Measurements from ENCODE around the gene TNNI3K.
A peak's percentile ranks its signal among the peaks of the same experiment; 100 is the strongest.

Gene TNNI3K

DNA sequence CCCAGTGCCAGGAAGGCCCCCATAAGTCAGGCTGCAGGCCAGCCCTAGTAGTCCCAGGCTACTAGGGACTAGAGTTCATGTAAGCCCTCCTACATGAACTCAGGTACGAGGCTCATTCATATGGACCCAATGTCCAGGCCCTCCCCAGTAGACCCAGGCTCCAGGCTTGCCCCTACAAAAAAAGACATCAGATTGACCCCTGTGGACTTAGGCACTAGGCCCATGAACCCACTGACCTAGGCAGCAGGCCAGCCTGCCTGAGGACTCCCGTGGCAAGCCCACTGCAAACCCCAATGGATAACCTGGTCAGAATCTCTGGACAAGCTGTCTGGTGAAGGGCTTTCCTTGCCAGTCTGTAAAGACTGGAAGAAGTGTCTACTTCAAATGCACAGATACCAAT is 51.2 kb downstream of the TNNI3K start:
- DNase-seq (ENCODE audit: low spot score) = no peak

DNA sequence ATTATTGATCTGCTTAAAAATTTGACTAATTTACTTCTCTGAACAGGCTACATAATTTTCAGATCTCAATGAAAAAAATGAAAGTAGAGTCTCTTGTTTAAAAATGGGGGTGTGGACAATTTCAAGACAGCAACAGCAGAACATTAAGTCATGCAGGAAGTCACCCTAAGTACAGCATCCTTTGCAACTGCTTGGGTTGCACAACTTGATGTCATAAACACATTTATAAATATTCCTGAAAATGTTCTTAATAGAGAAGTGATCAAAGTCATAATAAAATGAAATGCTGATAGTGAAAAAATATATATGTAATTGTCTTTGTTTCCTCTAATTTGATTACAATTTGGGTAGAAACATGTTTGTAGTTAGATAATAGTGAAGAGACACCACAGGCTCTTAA is 79.3 kb downstream of the TNNI3K start:
- DNase-seq (ENCODE audit: low spot score) = no peak

DNA sequence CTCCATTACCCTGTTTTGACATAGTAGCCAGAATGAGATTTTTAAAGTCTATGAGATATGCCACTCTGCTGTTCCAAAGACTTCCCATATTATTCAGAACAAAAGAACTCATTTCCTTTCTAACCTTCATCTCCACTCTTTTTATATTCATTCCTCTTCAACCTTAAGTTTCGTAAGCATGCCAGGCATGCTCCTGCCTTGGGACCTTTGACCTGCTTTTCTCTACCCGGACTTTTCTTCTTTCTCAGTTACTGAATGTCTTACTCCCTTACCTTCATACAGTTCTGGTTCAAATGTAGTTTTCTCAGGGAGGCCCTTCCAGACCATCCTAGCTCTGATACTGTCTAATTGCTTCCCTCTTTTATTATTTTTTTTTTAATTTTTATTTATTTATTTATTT is 81.1 kb downstream of the TNNI3K start:
- DNase-seq (ENCODE audit: low spot score) = no peak

DNA sequence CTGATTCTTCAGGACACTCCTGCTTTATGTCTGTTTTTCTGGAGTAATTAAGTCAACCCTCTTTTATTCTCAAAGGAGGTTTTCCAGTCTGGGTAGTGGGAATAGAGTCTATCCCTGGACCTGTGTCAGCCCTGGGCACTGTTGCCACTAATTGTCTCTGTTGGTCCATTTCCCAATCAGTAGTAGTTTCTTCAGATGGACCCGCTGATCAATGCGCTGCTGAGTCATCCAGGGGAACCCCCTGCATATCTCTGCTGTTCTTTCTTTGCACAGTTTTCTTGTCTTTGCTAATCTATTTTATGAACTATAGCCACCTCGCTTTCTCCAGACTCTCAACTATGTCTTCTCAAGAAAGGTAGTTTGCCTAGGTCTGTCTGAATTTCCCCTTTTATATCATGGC is 82.5 kb downstream of the TNNI3K start:
- DNase-seq (ENCODE audit: low spot score) = no peak

DNA sequence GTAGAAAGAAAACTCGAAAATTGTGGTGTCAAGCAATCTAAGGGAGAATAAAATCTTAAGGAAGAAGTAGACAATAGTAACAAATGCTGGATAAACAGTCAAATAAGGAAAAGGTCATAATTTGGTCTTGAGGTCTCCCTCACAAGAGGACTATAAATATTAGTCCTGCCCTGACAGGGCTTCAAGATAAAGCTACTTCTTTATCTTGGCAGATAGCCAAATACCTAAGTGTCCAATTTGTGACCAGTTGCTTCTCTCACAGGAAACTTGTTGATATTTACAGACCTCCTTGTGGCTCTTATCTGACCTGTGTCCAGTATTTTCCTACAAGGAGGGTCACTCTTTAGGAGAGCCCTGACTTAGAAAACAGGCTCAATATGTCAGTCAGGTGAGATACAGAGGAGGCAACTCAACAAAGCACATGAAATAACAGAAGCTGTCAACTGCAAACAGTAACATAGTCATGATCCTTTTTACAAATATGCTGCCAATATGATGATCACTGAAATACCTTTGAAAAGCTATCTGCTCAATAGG is 88.8 kb downstream of the TNNI3K start:
- no peak for DNase-seq (ENCODE audit: low spot score)

DNA sequence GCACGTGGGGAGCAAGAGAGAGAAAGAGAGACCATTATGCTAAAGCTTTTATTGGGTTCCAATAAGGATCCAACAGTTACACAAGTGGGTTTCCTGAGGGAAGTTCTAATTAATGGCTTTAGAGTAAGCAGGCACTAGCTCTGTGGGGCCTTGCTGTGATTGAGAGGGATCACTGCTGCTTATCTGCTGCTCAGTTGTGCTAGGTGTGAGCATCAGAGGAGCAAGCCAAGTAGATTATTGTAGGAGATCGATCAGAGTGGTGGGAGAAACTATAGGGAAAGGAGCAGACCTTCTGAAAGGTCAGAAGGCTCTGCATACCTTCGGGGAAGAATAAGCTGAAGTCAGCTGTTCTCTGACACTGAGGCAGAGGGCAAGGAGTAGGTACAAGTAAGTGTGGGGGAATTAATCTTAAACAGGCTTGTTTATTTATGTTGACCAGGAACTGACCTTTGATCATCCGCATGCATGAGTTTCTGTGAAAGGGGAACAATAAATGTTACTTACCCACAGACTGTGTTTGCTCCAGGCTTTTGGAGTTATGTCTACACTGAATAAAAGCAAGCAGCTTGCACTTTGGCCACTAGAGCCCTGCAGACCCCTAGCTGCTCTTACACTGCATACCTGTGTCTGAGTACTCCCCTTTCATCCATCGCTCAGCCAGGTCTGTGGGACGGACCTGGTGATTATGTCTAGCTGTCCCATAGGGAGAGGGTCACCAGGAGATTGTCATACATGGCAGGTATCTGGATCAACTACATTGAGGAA is 89.7 kb downstream of the TNNI3K start:
- DNase-seq (ENCODE audit: low spot score) = no peak

DNA sequence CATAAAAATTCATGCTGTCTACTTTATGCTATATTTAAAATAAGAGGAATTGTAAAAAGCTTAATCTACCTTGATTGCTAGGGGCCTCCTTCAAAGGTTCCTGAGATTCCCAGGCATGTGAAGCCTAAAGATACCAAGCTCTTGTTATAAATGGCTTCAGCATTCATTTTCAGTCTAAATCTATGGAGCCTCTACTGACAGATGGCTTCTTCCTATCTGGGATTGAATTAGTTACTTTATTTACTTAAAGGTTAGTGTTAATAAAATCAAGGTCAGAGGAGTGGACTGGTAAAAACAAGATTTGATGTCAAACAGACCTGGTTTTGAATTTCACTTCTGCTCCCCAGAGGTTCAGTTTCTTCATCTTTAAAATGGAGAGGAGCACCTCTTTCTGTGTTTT is 93.7 kb downstream of the TNNI3K start:
- DNase-seq (ENCODE audit: low spot score) = no peak

DNA sequence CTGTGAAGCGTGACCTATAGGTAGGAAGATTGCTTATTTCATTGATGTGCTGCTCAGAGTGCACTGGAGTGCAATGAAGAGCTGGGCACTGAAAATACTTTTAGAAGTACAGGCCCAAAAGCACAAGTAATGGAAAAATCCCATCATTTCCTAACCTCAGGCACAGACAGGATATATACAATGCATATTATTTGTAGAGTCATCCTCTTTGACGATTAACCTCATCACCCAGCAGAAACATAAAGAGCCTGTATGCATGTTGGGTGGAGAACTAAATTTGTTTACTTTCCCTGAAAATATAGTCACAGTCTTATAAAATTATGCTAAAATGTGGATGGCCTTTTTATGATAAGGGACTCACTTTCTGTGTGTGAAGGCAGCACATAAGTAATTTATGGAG is 98.1 kb downstream of the TNNI3K start:
- no peak for DNase-seq (ENCODE audit: low spot score)

DNA sequence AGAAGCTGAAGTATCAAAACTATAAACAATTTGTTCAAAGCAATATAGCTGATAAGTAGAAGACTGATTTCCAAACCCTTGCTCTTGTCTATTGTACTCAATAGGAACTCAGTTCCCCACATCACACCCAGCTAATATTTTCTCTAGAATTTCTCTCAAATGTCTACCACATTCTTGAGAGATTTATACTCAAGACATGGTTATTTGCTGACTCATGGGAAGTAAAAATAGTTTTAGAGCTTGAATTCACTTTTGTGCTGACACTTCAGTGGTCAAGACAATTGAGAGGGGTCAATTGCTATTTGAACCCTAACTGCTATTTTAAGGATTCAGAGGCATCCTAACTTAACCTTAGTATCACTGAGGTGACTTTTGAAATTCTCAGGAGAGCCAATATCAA is 99.0 kb downstream of the TNNI3K start:
- no peak for DNase-seq (ENCODE audit: low spot score)

DNA sequence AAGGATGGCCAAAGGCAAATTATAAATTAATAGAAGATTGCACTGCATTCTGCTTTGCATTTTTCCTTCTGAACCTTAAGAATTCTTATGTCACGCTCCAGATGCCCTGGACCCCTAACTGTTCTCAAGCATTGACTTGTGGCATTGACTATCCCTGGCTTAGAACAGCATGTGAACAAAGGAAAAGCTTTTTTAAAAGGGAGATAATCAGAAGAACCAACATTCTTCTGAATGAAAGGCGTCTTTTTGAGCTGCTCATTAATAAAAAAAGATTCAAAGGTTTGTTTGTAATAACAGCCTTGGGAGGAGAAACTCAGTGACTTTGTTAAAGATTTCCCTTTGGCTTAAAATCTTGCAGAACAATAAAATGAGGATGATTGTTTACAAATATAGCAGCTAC is 105.5 kb downstream of the TNNI3K start:
- DNase-seq (ENCODE audit: low spot score) = no peak

DNA sequence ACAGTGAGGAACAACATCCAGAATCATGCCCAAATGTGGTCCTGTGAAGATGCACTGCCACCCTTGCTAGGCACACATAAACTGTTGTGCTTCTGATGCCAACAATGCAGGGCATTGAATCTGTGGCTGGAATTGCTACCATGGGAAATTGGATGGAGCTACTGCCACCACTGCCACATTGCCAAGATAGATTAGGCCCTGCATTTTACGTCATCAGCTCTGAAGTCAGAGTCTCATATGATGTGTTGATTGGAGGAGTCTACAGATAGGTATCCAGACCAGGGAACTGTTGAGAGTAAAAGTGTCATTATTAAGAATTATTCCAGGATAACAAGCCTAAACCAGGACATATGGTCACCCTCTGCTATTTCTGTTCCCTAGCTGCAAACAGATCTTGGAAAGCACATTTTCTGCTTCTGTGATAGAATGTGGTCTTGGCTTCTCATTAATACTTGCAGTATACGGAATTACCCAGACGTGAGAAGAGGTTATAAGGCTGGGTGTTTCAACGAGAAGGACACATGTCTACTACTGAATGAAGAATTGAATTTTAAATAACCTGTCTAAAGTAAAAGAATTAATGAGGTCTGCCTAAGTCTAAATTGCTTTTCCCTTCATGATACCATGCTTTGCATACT is 106.6 kb downstream of the TNNI3K start:
- DNase-seq (ENCODE audit: low spot score) = no peak

DNA sequence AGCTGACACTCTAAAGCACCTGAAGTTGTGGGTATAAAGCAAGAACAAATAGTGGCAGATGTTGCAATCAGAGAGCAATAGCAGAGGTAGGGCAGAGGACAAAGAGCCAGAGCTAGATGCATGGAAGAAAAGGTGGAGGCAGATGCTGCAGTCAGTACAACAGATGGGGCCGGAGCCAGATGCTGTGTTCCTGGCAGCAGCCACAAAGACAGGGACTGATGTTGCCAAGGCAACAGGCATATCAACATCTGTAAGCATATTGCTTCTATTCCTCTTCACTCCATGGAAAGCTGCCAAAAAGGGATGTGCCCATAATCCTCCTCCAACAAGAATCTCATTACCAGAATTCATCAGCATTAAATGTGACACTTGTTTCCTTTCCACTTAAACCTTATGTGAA is 108.0 kb downstream of the TNNI3K start:
- DNase-seq (ENCODE audit: low spot score) = peak; percentile 7

DNA sequence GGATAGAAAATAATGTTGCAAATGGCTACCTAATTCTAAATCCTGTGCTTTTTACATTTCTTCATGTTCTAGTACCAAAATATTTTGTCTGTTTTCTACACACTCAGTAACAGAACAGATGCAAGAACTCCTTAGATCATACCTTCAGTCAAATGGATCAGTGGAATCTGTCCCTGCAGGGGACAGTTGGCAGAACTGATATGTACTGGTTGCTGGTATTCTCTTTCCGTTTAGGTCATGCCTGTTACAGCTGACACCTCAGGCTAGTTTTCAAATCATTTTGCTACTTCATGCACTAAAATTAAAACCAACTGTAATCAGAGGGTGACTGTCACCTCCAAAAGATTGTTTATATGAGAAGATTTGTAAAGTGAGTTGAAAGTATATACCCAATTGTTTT is 109.2 kb downstream of the TNNI3K start:
- DNase-seq (ENCODE audit: low spot score) = no peak

DNA sequence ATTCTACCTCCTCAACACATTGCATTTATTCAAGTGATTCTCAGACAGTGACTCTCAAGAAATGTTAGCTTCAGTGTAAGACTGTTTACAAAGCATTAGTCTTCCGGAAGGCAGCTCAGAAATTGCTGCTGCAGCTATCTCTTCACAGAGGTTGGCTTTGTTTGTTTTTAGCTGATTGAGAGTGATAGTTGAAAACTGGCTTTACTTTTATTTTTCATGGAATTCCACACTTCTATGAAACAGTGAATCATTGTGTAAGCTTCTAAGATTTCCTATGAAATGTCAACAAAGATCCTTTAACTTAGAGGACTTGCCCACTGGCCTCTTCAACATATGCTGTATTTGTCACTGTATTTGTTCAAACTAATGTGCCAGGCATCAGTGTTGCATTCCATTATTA is 121.3 kb downstream of the TNNI3K start:
- DNase-seq (ENCODE audit: low spot score) = no peak

DNA sequence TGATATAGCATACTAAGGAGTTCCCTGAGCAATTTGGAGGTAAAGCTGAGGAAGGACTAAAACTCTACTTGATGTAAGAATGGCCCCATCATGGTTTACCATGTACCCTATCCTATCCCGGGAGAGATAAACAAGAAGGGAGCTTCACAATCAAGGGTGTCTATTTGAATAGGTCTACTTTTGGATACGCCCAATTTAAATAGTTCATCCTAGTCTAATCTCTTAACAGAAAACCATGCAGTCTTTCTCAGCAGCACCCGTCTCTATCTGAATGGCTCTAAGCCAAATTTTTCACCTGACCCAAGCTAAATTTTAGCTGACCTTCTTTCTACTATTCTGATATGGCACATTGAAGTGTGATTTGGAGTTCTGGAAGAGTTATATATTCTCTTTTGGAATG is 122.0 kb downstream of the TNNI3K start:
- DNase-seq (ENCODE audit: low spot score) = no peak

DNA sequence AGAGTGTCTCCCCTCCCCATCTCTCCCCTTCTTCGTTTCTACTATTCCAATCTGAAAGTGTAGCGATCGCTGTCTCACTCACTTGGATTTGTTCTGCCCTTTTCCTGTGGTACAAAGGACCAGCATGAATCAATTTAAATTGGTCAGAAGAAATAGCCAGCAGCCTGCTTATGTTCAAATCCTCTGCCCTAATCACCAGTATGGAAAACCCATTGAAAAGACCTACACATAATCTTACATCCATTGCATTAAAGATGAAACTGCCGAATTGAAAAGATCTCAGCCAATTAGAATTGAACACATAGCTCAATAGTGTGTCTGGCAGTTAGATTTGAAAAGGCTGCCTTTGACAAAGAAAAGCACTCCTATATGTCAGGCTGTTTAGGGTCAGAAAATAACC is 122.6 kb downstream of the TNNI3K start:
- DNase-seq (ENCODE audit: low spot score) = no peak

DNA sequence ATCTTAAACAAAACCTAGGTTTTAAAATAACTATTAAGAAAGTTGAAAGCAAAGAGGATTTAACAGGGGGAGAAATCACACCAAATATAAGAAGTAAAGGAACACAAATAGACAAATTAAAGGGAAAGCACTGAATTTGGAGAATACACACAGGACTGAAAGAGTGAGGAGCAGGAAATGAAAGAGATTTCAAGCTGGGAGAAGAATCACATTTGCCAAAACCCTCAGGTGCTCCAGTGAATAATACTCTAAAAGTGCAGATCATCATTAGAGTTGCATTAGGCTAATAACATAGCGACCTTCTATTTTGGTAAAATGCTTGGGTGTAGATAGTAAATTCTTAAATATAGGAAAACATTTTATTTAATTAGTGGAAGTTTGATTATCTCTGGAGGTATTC is 127.5 kb downstream of the TNNI3K start:
- no peak for DNase-seq (ENCODE audit: low spot score)

DNA sequence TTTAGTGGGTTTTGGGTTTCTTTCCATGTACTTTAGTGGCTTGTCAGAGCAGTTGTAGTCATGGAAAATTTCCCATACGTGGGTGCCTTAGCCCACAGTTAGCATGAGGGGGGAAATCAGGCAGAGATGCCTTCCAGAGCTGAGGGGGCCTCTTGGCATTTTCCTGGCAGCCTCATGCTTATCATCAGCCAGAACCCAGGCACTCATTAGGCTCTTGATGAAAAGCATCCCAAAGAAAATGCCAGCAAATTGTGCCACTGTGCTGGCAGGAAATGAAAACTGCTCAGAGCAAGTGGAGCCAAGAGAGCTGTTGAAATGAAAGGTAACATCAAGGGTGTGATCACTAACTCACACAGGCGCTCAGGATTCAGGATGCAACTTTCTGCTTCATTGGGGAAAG is 128.0 kb downstream of the TNNI3K start:
- DNase-seq (ENCODE audit: low spot score) = no peak

DNA sequence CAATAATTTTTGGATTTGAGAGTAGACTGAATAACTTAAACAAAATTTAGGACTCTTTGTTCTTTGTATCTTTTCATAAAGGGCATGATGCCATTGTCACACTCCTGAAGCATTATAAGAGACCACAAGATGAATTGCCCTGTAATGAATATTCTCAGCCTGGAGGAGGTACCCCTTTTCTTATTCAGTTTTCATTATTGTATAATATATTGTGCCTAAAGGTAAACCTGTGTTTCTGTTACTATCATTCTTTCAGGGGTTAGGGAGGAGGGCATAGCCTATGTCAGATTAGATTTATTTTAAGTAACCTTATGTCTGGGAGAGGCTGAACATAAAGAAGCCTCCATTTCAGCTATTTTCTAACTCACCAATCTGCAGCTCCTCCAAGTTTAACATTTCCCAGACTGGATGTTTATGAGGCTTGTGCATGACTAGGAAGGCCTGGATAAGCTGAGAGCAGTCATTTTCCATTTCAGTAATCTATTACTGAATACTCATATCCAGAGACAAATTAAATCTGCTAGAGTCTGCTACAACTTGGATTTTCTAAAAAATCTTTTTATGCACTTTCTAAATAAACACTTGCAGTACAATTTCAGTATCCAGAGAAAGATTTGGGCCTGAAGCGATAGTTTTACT is 132.1 kb downstream of the TNNI3K start:
- DNase-seq (ENCODE audit: low spot score) = no peak

DNA sequence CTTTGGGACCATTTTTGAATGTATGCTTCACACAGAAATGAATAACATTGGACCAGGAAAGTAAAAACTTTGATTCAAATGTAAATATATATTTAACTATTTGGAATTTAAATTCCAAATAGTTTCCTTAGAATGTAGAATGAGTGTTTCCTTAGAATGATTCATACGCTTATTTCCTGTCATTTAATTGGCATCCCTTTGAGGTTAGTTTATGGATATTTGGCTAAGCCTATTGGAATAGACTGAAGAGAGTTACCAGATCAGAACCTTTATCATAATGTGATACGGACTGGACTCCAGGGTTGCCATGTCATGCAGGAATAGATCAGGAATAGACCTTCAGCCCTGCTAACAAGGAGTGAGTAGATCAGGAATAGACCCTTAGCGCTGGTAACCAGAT is 133.1 kb downstream of the TNNI3K start:
- DNase-seq (ENCODE audit: low spot score) = no peak

DNA sequence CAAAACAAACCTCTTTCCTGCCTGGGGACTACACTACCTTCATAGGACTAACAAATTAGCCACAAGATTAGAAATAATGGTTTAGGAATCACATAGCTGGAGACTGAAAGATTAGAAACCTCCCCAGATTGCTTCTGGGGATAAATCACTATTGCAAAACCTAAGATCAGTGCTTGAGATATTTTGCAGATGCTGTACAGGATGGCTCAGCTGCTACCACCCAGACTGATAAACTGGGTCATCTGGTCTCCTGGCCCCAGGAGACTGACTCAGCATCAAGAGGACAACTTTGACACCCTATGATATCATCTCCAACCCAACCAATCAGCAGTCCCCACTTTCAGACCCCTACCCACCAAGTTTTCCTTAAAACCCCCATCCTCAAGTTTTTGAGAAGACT is 140.2 kb downstream of the TNNI3K start:
- no peak for DNase-seq (ENCODE audit: low spot score)

DNA sequence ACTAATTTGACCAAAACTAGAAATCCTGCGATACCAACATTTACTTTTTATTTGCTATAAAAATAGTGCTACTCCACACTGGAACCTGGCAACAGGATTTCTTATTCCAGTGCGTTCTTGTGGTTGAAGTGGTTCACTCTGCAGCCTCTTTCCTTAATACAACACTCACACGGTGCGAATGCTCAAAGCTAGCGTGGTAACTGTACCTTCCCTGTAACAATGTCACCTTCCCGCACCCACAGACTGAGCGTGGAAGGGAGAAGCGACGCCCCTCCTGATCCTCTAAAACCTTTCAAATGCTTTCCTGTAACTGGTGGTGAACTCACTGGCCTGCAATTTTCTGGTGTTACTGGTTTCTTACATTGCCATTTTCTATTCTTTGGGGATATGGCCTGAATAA is 145.1 kb downstream of the TNNI3K start:
- DNase-seq (ENCODE audit: low spot score) = no peak

DNA sequence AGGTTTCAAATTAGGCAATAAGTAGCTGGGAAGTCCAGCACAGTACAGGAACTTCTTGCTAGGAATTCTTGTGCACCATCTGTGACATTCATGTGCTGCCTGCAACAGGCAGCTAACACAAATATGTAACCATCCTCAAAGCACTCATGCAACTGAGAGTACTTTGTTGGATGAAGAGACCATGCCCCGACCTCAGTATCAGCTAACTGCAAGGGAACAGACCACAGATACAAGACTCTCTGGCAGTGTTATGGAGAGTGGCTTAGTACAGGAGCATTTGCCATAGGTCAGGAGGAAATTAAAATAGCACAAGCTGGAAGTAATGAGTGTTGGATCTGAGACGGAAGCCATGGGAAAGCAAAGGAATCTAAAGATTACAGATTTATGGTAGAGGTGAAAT is 153.7 kb downstream of the TNNI3K start:
- no peak for DNase-seq (ENCODE audit: low spot score)

All from iPS-NIHi11 (cell line).